Activated CD8-positive, alpha-beta memory T cell treated with anti-CD3 and anti-CD28 coated beads, Interleukin-2, amount 50 U/mL, for 1 hour (primary cell): ENCODE results near the gene PTPRF.

ENCODE experiments used
- DNase-seq: peaks from one replicate; pipeline ENCODE4 v3.0.0-alpha.2; 2020; ENCODE audit errors: extremely low read depth

The PTPRF gene

DNA sequence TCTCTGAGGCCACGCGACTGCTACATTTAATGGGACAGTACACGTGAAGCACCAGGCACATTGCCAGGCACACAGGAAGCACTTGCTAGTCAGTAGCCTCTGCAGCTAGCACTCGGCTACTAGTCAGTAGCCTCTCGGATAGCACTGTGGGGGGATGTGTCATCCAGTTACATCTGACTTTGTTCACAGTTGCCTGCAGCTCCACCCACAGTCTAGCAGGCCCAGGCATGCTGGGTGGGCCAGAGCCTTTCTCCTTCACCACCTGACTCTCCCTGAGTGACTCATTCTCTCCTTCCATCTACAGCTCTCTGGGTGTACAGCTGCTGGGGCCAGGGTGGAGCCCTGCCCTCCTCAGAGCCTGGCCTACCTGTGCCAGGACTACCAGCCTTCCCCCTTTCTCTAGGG is 51.5 kb downstream of the PTPRF start:
- DNase-seq = no peak

DNA sequence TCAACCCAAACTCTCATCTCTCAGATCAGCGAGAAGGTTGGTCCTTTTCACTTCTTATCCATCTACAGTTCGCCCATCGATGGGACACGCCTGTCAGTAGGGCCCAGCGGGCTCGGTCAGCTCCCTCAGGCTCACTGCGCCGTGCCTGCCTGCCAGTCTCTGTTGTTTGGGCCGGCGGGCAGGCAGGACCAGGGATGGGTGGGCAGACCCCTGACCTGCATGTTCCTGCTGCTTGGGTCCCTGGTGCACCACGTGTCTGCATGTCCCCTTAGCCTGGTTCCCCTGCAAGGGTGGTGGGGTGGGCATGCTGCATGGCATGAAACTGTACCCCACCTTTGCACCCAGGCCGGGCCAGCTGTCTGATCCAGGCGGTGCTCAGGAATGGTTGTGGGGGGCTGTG is 52.4 kb downstream of the PTPRF start:
- DNase-seq = no peak

DNA sequence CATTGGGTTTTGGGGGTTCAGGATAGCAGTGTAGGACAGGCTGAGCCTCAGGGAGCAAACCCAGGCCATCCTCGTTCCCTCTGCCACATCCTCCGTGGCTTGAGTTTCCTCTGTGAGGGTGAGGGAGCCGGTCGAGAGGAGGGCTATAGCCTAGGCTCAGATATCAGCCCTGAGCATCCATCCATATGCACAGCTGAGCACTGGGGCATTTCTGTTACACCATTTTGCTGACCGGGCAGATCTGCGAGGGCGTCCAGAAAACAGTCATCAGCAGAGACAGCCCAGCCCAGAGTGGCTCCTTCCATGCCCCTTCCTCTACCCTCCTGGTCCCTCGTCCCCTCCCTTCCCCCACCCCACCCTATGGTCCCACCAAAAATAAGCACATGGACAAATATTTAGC is 53.5 kb downstream of the PTPRF start:
- no peak for DNase-seq

DNA sequence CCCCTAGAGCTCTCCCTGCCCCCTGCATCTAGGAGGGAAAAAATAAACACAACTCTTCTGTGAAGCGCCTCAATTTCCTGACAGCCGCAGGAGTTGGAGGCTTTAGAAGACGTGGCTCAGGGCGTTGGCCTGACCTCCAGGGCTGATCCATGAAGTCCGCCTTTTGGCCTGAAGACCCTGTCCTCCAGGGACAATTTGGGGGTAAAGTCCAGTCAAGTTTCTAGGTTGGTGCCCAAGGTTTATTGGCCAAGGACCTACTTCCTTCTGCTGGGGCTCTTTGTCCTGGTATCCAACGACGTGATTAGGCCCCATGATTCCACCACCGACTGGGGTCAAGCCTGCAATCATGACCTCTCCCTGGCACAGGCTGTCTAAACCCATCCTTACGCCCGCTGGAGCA is 54.9 kb downstream of the PTPRF start:
- no peak for DNase-seq

DNA sequence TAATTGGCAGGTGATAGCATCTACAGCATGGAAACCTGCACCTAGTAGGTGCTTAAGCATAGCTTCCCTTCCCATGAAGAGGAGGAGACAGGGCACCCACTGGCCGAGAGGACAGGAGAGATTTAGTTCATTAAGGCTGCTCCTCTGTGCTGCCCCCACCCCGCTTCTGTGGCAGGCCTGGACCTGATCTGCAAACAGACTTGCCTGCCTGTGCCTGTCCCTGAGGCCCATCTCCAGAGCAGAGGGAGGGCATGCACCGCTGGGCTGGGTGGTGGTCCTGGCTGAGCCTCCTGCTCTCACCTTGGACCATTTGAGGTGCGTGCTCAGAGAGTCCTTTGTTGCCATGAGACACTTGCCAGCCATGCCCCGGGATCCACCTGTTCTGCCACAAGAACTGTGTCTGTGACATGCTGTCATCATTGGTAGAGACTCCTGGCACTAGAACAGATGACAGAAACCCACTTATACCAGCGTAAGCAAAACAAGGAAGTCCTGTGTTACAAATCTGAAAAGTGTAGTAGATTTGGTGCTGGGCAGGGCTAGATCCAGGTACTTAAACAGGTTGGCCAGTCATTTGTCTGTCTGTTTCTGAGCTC is 55.6 kb downstream of the PTPRF start:
- no peak for DNase-seq

DNA sequence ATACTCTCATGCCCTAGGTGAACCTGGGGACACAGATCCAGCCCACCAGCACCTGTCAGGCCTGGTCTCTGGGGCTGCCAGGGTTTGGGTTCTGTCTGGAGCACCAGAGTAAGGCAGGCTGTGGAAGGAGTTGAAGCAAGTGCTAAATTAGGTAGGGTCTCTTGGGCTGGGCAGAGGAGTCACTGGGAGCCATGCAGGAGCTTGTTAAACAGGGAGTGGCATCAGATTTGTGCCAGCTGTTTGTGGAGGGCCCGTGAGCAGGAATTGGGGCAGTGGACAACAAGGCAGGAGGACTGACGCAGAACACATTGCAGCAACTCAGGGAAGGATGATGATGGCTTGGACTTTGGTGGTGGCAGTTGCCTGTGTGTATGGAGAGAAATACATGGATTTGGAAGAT is 56.3 kb downstream of the PTPRF start:
- no peak for DNase-seq

DNA sequence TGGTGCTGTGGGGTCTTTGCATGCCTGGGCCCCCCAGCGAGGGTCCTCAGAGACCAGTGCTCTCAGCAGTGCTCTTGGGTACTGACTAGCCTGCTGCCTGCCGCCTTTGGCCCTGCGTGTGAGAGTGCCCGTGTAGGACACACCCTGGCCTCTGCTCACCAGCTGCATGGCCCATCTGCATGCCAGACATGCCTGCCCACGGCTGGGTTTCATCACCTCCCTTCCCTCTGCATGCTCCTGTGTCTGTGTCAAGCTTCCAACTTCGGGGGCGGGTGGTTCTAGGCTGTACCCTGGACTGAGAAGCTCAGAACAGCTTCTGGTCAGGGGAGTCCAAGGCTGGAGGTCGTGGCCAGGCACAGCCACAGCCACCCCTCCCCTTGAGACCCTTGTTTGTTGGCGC is 56.9 kb downstream of the PTPRF start:
- DNase-seq = no peak

DNA sequence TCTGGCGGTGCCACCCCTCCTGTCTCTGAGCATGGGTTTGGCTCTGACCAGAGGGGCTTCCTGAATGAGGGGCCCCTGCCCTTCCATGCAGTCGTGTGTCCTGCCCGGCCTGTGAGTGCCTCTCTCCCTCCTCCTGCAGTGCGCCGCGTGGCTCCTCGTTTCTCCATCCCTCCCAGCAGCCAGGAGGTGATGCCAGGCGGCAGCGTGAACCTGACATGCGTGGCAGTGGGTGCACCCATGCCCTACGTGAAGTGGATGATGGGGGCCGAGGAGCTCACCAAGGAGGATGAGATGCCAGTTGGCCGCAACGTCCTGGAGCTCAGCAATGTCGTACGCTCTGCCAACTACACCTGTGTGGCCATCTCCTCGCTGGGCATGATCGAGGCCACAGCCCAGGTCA is 57.9 kb downstream of the PTPRF start:
- no peak for DNase-seq

DNA sequence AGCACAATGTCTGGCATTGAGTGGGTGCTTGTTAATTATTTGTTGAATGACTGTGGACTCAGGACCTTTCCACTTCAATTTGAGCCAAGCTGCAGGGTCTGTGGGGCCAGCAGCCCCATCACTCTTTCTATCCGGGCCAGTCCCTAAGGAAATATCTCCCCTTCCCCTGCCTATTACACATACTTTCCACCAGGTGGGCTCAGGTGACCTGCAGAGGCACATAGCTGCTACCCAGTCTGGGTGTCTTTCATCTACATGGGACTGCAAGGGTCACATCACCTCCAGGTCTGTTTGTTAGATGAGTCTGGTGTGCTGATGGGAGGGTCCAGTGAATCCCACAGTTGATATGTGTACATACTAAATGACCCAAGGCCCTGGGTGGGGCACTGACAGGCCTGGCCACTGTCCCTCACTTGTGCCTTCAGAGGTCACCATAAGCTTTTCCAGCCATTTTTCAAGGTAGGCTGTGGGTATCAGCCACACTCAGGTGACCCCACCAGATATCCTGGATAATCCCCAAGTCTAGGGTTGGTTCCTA is 59.8 kb downstream of the PTPRF start:
- no peak for DNase-seq

DNA sequence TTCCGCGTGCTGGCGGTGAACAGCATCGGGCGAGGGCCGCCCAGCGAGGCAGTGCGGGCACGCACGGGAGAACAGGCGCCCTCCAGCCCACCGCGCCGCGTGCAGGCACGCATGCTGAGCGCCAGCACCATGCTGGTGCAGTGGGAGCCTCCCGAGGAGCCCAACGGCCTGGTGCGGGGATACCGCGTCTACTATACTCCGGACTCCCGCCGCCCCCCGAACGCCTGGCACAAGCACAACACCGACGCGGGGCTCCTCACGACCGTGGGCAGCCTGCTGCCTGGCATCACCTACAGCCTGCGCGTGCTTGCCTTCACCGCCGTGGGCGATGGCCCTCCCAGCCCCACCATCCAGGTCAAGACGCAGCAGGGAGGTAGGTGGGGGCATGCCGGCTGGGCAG is 60.5 kb downstream of the PTPRF start:
- DNase-seq = no peak

DNA sequence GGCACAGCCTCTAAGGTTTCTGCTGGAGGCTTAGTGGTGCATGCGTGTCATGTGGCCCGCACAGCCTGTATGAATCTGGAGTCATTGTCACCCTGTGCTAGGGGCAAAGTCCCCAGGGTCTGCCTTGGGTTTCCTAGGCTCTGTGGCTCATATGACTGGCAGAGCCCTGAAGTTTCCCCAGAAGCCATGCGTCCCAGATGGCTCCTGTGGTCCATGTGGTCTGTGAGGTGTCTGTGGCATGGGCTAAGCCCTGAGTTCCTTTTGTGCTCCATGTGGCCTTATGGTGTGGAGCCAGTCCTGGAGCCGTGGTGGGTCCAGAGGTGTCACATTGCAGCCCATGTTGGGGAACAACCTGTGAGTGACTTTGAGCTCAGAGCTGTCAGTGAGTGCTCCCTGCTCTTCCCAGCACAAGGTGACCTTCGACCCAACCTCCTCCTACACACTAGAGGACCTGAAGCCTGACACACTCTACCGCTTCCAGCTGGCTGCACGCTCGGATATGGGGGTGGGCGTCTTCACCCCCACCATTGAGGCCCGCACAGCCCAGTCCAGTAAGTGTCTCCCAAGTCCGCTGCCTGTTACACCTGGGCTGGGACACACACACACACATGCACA is 61.5 kb downstream of the PTPRF start:
- DNase-seq = no peak

DNA sequence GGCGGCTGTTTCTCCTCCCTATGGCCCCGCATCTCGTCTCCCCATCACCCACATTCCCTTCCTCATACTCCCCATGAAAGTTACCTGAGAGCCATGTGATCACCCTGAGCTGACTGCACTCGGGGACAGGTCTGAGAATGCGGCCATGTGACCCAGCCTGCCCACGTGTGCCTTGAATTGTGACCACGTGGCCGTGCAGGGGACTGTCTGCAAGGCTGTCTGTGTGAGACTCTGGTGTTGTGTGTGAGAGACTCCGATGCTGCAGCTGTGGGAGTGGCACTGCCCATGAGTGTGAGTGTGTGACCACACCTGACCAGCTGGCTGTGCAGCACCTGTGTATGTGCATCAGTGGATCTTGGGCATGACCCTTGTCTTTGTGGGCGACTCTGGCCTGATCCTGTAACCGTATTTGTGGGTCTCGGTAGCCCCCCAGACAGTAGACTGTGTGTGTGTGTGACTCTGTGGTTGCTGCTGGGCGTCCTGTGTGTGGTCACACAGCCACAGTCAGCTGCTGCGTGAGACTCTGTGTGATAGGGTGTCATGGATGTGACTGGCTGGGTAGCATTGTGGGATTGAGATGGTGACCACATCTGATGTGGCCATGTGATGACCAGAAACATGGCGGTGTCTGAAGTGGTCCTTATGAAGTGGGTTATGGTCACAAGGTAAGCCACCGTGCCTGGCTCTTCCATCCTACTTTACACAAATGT is 62.4 kb downstream of the PTPRF start:
- DNase-seq = no peak

DNA sequence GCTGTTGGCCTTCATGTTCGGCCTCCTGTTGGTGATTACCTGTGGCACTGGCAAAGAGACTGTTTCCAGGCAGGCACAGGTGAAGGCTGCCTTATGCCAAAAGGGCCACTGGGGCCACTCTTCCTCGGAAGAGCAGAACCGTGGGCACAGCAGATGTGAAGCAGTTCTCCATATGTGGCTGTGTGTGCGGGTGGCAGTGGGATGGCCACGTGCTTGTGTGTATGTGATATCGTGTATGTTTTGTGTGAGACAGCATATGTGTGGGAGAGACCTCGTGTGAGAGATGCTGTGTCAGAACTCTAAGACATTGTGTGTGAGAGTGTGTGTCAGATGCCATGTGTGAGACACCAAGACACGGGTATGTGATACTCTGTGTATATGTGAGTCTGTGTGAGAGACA is 65.9 kb downstream of the PTPRF start:
- no peak for DNase-seq

DNA sequence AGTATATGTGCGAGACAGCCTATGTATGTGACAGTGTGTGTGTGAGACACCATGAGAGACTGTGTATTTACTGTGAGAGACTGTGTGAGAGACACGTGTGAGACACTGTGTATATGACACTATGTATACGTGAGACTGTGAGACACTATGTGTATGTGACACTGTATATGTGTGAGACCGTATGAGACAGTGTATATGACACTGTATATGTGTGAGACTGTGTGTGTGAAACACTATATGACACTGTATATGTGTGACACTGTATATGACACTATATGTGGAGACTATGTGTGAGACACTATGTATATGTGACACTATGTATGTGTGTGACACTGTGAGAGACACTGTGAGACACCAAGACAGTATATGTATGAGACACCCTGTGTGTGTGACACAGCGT is 66.3 kb downstream of the PTPRF start:
- DNase-seq = no peak

DNA sequence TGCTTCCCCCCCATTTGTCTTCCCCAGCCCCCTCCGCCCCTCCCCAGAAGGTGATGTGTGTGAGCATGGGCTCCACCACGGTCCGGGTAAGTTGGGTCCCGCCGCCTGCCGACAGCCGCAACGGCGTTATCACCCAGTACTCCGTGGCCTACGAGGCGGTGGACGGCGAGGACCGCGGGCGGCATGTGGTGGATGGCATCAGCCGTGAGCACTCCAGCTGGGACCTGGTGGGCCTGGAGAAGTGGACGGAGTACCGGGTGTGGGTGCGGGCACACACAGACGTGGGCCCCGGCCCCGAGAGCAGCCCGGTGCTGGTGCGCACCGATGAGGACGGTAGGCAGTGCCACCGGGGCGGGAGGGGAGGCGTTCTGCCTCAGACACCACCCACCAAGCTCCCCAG is 67.0 kb downstream of the PTPRF start:
- DNase-seq = no peak

DNA sequence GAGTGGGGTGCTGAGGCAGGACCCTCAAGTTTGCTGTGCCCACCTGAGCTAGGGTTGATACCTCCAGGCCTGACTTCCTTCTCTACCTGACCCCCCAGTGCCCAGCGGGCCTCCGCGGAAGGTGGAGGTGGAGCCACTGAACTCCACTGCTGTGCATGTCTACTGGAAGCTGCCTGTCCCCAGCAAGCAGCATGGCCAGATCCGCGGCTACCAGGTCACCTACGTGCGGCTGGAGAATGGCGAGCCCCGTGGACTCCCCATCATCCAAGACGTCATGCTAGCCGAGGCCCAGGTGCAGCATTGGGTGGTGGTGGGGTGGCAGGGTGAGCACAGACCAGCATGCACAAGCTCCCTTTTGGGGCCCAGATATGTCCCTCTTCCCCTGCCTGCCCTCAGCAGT is 67.9 kb downstream of the PTPRF start:
- DNase-seq = no peak

DNA sequence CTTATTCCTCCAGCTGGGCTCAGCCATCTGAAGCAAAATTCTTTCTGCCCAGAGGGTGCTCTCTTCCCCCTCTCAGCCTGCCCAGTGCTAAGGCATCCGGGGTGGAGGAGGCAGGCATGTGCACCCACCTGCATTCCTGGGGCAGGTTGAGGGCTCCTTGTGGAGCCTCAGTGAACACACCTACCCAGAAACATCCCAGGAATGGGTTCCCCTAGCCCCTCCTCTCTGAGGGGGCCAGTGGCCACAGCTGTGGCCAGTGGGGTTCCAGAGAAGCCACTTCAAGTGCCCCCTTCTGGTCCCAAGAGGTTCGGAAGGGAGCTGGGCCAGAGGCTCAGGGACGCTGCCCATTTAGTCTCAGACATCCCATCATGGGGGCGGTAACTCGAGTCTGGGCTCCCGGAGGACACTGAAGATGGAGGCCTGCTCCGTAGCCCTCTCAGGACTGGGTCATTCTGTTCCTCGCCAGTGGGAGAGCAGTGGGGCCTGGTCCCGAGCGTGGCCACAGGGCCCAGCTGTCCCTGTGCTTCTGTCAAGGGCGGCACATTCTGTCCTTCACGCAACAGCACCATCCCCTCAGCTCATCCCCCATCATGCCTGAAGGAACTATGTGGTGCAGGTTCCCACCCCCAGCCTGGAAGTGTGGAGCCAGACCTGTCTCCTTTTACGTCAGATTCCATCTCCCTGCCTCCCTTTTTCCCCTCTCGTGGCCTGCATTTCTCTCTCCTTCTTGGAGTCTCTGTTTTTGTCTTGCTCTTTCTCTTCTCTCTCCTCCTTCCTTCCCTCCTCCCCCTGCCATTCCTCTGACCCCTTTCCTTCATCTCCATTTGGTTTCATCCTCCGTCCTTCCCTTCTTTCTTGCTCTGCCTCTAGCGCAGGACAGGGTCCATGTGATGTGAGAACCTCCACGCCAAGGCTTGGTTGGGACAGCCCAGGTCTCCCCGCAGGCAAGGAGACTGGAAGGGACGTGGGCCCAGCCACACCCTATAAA is 69.6 kb downstream of the PTPRF start:
- DNase-seq = no peak

DNA sequence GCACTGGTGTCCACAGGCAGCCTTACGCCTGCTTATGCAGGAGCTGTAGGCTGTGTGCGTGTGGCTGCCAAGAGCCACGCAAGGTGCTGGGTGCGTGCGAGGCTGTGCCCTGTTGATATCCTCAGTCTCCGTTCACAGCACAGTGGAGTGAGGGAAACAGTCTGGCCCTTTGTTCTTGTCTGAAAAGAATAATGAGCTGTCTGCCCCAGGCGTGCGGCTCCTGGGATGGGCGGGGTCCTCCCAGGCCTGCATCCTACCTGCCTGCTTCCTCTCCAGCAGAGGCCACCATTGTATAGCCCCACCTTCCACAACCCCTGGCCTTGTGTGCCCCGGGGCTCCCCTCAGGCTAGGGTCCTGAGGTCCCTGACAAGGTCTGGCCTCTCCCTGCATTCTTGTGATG is 72.3 kb downstream of the PTPRF start:
- no peak for DNase-seq

DNA sequence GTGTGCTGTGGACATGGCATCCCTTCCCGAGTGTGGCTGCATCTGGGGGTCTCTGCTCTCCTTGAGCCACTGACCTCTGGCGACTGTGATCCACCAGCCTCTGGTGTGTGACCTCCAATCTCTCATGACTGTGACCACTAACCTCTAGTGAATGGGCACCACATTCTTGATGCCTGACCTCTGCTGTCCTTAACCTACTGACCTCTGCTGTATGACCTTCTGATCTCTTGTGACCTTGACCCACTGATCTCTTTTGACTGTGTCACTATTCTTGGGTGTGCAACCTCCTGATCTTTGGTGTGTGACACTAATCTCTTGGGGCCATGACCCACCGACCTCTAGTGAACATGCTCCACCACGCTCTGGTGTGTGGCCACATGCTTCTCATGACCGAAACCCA is 73.5 kb downstream of the PTPRF start:
- DNase-seq = no peak

DNA sequence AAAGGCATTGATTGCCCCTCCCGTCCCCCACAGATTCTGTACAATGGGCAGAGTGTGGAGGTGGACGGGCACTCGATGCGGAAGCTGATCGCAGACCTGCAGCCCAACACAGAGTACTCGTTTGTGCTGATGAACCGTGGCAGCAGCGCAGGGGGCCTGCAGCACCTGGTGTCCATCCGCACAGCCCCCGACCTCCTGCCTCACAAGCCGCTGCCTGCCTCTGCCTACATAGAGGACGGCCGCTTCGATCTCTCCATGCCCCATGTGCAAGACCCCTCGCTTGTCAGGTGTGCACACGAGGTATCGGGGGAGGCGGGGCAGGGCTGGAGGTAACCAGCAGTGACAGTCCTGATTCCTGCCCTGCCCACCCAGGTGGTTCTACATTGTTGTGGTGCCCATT is 74.5 kb downstream of the PTPRF start:
- DNase-seq = no peak

DNA sequence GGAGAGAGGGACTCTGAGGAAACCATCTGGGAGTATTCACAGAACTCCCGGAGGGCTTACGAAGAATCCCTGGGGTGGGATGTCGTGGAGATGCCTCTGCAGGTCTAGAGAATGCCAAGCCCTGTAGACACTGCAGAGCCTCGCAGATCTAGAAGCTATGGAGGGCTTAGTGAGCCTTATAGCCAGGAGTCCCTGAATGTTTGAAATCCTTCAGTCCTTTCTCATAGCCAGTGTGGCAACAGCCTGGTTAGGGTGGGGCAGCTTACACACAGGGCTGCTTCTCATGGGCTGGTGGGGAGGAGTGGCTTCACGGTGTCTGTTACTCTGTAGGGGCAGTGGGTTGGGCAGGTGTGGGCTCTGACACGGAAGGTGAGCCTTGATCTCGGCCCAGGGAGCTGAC is 75.1 kb downstream of the PTPRF start:
- no peak for DNase-seq

DNA sequence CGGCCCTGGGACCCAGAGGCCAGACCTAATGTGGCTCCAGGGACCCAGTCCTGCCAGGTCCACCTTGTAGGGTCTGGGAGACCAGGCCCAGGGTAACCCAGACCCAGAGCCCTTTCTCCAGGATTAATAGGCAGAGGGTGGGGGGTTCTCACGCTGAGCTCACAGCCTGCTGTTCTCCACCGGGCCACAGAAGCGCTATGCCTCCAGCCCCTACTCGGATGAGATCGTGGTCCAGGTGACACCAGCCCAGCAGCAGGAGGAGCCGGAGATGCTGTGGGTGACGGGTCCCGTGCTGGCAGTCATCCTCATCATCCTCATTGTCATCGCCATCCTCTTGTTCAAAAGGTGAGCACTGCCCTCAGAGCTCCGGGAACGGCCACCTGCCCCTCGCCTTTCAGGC is 75.9 kb downstream of the PTPRF start:
- DNase-seq = no peak
